AG09309 (cell line): ENCODE measurements around the gene AK1.

Experiments
- DNase-seq: peaks from one replicate; pipeline ENCODE4 v3.0.0-alpha.2; 2010; ENCODE audit warnings: low read depth
- H3K4me3 ChIP-seq: 2 replicates; pipeline ENCODE4 v1.5.1; 2011; ENCODE audit warnings: mild to moderate bottlenecking, low read depth, low read length, moderate library complexity; ENCODE audit not compliant: control insufficient read depth
- TF ChIP-seq, protein P1 (sequence below): IDR thresholded peaks from 2 replicates; pipeline ENCODE4 v1.5.1; 2011; ENCODE audit warnings: mild to moderate bottlenecking, low read depth, low read length, inconsistent platforms; ENCODE audit not compliant: insufficient read depth, control insufficient read depth; ENCODE audit errors: missing control alignments

The AK1 gene

DNA sequence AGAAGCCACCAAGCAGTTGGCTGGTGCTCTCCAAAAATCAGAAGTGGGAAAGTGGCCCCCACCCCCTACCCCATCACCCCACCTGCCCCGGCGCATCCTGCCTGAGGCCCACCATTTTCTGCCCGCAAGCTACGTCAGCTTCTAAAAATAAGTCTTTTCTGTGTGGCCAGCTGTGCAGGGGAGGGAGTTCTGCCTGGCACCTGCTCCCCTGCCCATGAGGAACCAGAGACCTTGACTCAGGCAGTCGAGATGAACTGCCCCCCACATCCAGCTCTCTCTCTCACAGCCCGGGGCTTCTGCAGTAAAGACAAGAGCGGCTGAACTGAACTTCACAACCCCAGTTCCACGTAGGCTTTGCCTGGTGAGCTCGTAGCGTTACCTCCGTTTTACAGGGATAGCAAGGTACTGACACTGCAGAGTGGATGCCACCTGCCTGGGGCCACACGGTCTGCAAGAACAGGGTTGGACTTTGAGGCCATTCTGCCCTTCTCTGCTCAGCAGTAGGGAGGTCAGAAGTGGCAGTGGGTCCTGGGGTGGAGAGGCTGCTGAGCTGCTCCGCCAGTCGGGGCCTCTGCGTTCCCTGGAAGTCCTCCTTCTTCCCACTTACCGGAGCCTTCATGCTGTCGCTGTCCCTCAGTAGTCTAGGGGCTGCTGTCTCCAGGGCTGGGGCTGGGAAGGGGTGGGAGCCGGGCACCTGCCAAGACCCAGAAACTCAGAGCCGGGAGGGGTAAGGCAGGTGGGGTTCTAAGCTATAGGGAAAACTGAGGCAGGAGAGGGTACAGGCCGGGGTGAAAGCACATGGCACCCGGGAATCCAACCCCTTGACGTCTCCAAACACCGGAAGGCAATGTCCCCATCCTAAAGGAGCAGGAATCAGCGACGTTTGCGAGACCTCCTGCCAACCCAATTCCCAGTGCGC lies 38.6 kb upstream of the AK1 start:
- DNase-seq = no peak

DNA sequence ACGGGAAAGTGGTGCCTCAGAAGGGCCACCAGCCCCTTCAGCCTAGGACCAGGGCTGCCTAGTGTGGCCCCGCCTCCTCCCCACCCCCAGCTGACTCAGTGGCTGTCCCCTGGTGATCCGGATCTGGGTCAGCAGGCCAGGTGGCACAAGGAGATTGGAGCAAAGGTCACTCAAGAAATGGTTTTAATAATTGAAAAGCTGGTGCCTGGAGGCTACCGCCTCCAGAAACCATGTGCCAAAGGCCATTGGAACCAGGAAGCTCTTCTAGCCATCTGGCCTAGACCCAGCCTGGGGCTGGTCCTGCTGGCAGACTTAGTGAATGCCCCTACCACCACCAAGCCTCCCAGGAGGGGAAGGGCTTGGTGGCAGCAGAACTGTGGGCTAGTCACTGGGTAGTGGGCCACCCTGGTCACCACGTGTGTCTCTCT lies 37.9 kb upstream of the AK1 start:
- DNase-seq = no peak
- TF ChIP-seq, protein P1, sequence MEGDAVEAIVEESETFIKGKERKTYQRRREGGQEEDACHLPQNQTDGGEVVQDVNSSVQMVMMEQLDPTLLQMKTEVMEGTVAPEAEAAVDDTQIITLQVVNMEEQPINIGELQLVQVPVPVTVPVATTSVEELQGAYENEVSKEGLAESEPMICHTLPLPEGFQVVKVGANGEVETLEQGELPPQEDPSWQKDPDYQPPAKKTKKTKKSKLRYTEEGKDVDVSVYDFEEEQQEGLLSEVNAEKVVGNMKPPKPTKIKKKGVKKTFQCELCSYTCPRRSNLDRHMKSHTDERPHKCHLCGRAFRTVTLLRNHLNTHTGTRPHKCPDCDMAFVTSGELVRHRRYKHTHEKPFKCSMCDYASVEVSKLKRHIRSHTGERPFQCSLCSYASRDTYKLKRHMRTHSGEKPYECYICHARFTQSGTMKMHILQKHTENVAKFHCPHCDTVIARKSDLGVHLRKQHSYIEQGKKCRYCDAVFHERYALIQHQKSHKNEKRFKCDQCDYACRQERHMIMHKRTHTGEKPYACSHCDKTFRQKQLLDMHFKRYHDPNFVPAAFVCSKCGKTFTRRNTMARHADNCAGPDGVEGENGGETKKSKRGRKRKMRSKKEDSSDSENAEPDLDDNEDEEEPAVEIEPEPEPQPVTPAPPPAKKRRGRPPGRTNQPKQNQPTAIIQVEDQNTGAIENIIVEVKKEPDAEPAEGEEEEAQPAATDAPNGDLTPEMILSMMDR = no peak
- no peak overlapping the region for H3K4me3 ChIP-seq

More for the DNA sequence above, 38.6 kb upstream of the AK1 start:
- H3K4me3 ChIP-seq = peak overlapping the region; percentile 74
- TF ChIP-seq, protein P1 = no peak

DNA sequence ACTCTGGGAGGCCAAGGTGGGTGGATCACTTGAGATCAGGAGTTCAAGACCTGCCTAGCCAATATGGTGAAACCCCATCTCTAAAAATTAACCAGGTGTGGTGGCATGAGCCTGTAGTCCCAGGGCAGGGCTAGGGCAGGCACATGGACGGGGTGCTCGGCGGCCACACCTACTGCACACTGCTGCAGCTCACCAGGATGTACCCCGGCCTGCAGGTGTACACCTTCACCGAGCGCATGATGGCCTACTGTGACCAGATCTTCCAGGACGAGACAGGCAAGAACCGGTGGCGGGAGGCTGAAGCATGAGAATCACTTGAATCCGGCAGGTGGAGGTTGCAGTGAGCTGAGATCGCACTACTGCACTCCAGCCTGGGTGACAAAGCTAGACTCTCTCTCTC lies 36.2 kb upstream of the AK1 start:
- DNase-seq = no peak
- H3K4me3 ChIP-seq = no peak overlapping the region
- TF ChIP-seq, protein P1 = no peak

DNA sequence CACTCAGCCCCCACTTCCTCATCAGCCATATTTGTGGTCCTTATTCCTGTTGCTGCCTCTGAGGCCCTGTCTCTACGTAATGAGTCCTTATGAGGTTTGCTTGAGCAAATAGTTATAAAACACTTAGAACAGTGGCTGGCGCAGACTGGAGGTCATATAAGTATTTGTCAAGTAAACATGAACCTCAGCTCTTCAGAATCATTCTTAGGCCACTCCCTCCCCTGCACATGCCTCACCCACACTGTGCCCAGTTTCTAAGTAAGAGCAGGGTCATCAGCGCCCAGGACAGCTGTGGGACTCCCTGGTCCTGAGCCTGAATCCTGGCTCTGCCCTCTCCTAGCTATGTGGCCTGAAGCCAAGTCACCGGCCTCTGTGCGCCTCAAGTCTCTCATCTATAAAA lies 35.4 kb upstream of the AK1 start:
- no peak overlapping the region for H3K4me3 ChIP-seq
- TF ChIP-seq, protein P1 = no peak
- DNase-seq = no peak

DNA sequence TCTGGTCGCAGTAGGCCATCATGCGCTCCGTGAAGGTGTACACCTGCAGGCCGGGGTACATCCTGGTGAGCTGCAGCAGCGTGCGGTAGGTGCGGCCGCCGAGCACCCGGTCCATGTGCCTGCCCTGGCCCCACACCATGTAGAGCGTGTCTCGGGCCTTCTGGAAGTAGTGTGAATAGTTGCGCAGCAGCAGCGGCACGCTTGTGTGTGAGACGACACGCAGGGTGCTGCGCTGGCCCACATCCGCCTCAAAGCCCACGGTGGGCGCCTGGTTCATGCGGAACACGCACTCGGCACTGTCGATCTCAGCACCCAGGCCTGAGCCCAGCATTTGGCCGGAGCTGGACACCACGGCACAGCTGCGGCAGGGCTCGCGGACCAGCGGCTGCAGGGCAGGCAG lies 34.8 kb upstream of the AK1 start:
- no peak overlapping the region for H3K4me3 ChIP-seq
- TF ChIP-seq, protein P1 = no peak
- DNase-seq = no peak

DNA sequence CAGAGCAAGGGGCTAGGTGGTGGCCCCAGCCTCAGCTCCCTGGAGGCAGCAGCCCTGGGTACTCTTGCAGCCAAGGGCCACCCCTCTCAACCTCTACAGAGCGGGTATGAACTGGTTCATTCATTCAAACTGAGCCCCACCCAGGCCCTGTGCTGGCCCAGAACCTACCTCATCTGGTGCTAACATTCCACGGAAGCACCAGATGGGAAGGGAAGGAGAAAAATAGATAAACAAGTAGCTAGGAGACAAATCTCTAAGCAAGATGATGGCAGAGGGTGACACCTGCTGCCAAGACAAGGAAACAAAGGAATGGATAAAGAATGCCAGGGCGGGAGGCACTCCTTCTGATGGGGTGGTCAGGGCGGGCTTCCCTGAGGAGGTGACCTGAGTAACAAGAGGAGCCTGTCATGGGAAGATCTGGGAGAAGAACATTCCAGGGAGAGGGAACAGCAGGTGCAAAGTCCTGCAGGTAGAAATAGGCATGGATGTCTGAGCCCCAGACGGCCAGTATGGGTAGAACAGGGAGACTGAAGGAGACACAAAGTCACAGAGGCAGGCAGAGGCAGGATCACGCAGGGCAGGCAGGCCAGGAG lies 33.2 kb upstream of the AK1 start:
- no peak for DNase-seq
- TF ChIP-seq, protein P1 = peak; percentile 46
- H3K4me3 ChIP-seq = no peak overlapping the region
